Left renal pelvis (tissue), 4 donors: ENCODE data around the gene SYAP1. TPM values are rescaled to one million over a fixed set of nuclear protein-coding genes. Genes with fewer than 3 reads are reported as not detected.
"Not testable (repeated sequence)": the region's sequence is repeated elsewhere in the genome, so short reads cannot be mapped to it uniquely, and the experiment has no call there.

Experiments
- DNase-seq, 4 donors: peaks; one replicate each; pipeline ENCODE4 v3.0.0-alpha.2; 2013; ENCODE audit warnings: low read depth in 4 of 4, low spot score in 3 of 4
- polyA plus RNA-seq, 4 donors: library from polyadenylated mRNA; unstranded; fragments of 120-200 nt; gene quantifications; one replicate each; pipeline ENCODE4 v1.2.1, GENCODE V29; 2013; ENCODE audit not compliant: insufficient read length in 4 of 4

Gene SYAP1, protein sequence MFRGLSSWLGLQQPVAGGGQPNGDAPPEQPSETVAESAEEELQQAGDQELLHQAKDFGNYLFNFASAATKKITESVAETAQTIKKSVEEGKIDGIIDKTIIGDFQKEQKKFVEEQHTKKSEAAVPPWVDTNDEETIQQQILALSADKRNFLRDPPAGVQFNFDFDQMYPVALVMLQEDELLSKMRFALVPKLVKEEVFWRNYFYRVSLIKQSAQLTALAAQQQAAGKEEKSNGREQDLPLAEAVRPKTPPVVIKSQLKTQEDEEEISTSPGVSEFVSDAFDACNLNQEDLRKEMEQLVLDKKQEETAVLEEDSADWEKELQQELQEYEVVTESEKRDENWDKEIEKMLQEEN
- polyA plus RNA-seq: 10 to 100 TPM; 18.5 to 35.3 (median 32.2) TPM

DNA sequence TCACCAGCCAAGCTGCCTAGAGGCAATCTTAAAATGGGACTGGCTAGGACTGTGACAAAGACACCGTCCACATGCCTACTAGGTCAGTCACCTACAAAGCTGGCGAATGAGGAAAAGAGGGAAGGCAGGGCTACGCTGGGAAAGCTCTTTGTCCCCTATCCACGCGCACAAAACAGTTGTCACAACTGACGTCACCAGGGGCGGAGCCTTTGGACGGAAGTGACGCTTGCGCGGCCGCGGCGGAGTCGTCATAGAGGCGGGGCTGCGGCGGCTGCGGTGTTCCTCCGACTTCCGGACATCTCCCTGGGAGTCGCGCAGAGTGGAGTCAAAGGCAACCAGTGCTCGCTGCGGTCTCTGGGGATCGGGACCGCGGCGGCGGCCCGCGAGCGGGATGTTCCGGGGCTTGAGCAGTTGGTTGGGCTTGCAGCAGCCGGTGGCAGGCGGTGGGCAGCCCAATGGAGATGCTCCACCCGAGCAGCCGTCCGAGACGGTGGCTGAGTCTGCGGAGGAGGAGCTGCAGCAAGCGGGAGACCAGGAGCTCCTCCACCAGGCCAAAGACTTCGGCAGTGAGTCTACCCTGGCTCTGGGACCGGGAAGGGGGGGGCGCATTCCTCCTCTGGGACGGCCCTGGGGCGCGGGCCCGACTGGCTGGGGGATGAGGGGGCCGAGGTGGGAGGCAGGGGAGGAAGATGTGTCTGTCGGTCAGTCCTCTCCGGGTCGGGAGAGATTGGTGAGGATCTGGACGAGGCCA lies at the start of gene SYAP1:
TSS of gene SYAP1 (plus strand) at position 279 of the 751 bp plus-strand sequence. CDS start at position 392, 113 bp downstream.
- DNase-seq: peak; percentile 84 to 89 (median 89)

DNA sequence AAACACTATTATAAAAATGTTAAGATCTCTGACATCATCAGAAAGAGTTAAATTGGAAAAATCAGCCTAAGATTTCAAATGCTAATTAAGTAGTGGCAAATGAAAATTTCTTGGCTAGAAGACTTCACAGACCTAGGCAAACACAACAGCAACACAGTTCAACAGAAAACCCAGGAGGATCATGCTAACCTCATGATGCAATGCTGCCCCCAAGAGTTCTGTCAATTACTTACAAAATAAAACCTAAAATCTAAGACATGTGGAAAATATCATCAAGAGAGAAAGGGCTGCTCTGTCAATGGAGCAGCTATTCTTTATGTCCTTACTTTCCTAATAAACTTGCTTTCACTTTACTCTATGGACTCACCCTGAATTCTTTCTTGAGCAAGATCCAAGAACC lies 48.4 kb upstream of the SYAP1 start:
- peak in 2 of 4 donors; percentile 6 to 11 for DNase-seq

DNA sequence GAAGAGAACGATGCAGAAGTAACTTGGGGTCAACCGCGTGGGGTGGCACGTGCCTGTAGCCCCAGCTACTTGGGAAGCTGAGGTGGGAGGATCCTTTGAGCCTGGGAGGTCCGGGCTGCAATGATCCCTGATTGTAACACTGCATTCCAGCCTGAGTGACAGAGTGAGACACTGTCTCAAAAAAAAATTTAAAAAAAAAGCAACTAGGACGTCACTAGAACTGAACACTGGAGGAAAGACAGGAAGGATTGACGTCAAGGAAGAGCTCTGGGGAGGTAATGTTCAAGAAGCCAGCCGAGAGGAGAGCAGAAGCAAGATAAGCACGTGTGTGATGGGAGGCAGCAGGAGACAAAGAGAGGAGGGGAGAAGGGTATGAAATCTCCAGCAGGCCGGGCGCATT lies 40.7 kb upstream of the SYAP1 start:
- DNase-seq: no peak

DNA sequence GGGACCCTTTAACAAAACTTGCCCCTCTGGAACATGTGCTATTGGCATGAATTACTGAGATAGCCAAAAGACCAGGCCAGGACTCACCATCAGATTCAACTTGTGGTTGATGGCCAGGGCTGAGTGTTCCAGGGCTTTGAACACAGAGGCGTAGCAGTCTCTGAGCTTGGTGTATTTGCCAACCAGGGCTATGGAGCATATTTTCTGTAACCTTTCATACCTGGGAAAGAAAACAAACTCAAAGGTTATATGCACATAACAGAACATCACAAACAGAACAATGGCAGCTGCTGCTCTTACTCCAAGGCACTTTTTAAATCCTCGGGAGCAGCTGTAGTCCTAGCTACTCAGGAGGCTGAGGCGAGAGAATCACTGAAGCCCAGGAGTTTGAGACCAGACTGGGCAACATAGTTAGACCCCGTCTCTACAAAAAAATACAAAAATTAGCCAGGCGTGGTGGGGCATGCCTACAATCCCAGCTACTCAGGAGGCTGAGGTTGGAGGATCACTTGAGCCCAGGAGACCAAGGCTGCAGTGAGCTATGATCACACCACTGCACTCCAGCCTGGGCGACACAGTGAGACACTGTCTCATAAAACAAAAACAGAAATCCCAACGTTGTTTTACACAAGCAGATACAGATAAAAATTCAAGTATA lies 36.3 kb upstream of the SYAP1 start:
- DNase-seq: no peak

DNA sequence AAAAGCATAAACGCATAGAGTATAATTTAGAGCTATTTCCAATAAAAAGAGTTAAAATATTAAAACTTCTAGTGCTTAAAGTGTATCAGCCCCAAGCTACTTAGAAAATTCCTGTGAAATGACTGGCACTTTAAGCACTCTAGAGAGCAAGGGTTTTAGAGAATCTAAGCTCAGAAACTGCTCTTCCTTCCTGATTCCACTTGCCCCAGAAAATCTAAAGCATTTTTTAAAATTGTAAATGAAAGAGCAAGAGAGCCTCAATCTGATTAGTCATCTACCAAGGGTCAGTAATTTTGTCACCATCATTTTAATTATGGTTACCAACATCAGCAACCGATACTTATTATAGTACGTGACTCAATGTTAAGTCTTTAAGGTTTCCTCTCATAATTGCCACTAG lies 31.9 kb upstream of the SYAP1 start:
- no peak for DNase-seq

DNA sequence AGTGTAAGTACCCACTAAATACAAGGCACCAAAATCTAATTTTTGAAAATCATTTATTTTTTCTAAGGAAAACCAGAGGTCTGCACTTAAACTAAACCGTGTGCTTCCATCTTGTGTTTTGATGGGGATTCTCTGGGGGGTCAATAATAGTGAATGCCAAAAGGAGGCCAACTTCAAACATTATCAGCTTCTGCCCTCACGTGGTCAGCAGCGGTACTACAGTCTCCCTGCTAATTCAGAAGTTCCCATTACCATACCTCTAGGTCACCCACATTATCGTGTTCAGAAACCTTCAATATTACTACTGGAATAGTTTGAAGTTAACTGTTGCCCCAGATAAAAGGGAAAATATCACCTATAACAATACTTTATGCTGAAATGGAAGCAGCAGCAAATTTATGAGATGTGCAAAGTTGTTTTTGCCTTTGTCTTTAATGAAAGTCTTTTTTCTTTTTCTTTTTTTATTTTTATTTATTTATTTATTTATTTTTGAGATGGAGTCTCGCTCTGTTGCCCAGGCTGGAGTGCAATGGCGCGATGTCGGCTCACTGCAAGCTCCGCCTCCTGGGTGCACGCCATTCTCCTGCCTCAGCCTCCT lies 24.2 kb upstream of the SYAP1 start:
- no peak for DNase-seq

DNA sequence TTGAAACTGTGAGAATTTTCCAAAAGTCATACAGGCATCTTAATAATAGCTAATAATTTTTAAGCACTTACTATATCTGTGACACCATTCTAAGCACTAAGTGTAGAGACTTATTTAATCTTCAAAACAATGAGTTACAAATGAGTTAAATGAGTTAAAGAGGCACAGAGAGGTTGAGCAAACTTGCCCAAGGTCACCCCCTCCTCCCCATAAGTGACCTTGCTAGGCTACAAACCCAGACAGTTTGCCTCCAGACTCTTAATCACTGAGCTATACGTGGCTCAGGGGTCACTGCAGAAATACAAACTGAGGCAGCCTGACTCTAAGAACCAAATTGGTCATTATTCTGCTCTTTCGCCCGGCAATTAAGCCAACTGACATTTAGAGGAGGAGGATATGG lies 22.5 kb upstream of the SYAP1 start:
- no peak for DNase-seq

DNA sequence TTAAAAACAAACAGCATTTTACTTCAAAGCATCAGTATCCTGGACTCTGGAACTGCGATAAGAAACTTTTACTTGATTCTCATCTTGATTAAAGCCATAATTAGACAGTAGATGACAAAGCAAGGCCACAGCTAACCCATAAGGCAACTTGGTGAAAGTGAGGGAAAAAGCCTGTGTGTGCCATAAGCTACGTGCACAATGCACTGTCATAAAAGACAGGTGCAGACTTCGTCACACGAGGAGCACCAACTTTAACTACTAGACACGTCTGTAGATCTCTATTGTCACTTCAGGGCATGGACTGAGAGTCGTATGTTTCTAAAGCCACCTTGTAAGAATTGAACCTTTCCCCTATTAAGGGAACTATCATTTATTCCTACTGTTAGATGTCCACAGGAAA lies 20.0 kb upstream of the SYAP1 start:
- no peak for DNase-seq

DNA sequence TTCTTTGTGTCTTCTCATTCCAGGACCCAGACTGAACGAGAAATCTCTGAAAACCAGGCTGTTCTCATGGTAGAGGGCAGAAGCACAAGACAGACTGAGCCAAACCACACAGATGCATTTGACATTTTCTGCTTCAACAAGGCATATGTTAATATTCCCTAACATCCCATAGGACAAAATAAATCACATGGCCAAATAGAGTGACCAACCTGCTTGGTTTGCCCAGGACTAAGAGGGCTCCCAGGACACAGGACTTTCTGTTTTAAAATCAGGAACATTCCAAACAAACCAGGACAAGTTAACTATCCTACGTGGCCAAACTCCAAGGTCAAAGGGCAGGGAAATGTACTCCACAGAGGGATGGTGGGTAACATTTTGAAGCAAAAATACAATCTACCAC lies 18.7 kb upstream of the SYAP1 start:
- DNase-seq: no peak

DNA sequence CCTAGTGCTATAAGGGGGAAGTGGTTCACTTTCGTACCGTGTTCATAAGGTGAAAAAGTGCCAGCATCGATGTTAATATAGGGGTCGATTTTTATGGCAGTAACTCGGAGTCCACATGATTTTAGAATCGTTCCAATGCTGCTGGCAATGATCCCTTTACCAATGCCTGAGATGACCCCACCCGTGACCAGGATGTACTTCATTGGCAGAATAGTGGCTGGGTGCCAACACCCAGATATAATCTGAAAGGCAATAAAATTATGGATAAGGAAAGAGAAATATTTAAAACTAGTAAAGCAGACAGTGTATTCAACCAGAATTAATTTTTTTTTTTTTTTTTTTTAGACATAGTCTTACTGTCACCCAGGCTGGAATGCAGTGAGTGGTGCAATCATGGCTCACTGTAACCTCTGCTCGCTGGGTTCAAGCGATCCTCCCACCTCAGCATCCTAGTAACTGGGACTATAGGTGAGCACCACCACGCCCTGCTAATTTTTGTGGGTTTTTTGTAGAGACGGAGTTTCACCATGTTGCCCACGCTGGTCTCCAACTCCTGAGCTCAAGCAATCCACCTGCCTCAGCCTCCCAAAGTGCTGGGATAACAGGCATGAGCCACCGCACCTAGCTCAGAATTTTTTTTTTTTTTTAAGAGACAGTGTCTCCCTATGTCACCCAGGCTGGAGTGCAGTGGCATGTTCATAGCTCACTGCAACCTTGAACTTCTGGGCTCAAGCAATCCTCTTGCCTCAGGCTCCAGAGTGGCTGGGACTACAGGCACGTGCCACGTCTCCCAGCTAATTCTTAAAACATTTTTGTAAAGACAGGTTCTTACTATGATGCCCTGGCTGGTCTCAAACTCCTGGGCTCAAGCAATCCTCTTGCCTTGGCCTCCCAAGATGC lies 16.5 kb upstream of the SYAP1 start:
- no peak for DNase-seq

DNA sequence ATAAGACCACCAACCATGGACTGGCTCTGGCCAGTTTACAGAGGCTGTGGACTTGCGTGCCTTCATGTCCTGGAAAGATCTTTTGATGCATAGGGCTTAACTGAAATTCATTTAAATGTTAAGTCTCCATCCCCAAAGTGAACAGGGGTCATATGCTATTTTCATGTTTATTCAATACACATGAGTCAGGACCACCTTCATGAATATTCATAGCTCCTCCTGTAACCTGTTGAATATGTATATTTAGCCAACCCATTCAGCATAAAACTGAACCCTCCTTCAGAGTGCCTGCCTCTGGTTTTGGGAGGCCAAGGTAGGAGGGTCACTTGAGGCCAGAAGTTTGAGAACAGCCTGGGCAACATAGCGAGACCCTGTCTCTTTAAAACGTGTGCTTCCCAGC lies 14.0 kb upstream of the SYAP1 start:
- no peak for DNase-seq

DNA sequence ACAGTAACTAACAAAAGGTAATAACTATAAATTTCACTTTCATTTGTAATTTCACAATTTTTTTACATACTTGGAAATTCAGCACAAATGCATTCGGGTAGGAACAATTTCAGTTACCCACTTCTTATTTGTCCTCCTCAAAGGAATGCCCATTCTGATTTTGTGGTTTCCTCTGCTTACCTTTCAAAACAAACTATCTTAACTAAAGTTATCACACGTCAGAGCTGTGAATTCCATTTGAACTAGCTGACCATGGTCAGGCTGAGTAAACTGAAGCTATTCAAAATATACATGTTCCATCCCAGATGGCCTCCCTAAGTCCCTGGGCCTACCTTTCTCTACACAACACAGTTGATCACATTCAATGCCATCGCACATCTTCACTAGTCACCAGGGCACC lies 11.4 kb upstream of the SYAP1 start:
- no peak for DNase-seq

DNA sequence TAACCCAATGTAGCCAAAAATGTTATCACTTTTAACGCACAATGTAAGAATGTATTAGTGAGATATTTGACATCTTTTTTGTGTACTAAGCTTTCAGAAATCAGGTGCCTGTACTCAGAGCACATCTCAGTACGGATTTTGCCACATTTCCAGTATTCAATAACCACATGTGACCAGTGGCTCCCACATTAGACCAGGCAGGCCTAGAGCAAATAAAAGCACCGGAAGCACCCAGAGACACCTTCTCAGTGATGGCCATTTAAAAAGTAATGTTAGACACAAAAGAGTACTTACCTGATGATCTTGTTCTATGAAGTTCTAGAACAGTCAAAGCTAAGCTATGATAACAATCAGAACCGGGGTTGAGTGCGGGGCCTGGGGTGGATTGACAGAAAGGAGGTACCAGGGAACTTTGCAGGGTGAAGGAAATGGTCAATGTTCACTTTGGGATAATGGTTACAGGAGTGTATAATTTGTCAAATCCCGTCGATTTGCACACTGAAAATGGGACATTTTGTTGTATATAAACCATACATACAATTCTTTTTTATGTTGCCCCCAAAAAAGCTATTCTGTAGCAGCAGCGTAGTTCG lies 8.1 kb upstream of the SYAP1 start:
- DNase-seq: no peak

DNA sequence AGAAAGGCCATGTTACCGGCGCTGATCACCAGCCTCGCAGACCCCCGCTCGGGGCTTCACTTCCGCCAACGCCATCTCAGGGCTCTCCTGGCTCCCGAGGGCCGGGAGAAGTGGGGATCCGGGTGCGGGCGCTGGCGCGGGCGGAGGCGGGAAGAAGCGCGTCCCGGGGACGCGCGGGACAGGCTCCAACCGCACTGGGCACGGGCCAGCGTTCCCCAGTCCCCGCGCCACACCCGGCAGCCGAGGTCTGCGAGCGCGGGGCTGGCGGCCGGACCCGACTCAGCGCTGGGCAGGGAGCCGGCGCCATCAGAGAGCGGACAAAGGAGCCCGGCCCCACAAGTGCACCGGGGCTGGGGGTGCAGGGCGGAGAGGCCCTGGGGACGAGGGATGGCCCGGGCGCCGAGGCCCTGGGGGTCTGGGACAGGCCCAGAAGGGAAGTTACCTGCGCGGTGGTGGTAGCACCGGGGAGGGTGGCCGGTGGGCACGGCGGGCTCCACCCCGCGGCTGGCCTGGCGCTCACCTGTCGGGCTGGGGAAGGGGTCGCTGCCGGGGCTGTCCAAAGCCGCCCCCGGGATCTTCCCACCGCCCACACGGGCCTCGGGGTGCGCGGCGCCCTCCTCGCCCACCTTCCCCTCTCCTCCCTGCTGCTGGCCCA lies 7.4 kb upstream of the SYAP1 start:
- no peak for DNase-seq

DNA sequence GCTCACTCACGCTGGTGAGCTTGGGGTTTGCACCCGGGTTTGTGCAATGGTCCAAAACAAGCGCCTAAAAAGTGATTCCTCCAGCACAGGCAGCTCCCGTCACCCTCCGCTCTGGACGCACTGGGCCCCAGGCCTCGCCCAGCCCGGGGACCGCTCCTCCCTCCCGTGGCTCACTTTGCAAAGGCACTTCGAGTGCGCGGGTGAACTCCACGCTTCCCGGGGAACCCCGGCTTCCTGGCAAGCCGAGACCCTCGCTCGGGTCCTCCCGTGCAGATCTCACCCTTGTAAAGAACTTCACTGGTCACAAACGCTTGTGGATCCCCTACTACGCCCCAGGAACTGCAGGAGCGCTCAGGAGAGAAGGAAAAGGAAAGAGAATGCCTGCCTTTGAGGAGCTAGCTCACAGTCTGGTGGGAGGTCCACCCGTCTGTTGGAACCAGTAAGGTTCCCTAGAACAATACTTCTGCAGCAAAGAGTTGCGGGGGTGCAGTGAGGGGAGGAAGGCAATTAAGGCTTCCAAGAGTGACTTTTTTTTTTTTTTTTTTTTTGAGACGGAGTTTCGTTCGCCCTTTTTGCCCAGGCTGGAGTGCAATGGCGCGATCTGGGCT lies 6.8 kb upstream of the SYAP1 start, which contains the start of gene CTPS2:
TSS of gene CTPS2 (minus strand) at position 122 of the 608 bp plus-strand sequence. CDS start 9,767 bp downstream, outside the sequence.
- peak in 1 of 4 donors; percentile 49 for DNase-seq

DNA sequence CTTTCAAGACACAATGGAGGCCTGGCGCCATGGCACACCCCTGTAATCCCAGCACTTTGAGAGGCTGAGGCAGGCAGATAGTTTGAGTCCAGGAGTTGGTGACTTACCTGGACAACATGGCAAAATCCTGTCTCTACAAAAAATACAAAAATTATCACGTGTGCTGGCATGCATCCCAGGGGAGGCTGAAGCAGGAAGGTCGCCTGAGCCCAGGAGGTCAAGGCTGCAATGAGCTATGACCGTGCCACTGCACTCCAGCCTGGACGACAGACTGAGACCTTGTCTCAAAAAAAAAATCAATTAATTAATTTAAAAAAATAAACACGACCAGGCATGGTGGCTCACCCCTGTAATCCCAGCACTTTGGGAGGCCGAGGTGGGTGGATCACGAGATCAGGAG lies 4.9 kb upstream of the SYAP1 start:
- no peak for DNase-seq

DNA sequence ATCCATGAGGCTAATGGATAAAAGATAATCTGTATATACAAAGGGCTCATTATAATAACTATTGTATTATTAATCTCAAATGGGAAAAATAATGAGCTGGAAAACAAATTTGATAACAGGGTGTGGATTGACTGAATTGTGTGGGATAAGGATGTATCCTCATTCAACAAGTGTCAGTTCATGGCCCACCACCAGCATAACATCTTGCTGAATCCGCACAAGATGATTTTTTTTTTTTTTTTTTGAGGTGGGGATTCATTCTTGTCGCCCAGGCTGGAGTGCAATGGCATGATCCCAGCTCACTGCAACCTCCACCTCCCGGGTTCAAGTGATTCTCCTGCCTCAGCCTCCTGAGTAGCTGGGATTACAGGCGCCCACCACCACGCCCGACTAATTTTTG lies 3.8 kb upstream of the SYAP1 start:
- not testable (repeated sequence) for DNase-seq

DNA sequence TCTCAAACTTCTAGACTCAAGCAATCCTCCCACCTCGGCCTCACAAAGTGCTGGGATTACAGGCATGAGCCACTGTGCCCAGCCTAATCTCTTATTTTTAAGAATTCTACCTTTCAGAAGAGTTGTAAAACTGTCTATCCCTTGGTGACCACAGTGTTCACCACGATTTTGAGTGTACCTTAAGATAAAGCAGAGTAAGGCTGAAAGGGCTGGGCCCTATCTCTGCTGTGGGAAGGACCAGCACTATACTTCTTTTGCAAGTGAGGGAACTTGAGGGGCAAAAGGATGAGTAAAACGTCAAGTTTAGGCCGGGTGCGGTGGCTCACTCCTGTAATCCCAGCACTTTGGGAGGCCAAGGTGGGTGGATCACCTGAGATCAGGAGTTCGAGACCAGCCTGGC lies 3.0 kb upstream of the SYAP1 start:
- DNase-seq: not testable (repeated sequence)
